ENCODE data around the gene CLASP1. TPM values are rescaled to one million over a fixed set of nuclear protein-coding genes. Genes with fewer than 3 reads are reported as not detected.

CLASP1 gene
- total and polyA plus RNA-seq, 11 donors = 16.0 to 84.5 (median 60.2) TPM

GRCh38 chr2:121473512-121473911 lies 175.8 kb downstream of the CLASP1 start:
- peaks cover 0 to 56% (median 26%) of the 10 kb centered on the region in 12 donors for H3K4me1 ChIP-seq
- no peak overlapping the region for H3K4me3 ChIP-seq
- H3K36me3 ChIP-seq = peaks cover 0 to 31% (median 17%) of the 10 kb centered on the region in 9 donors
- DNase-seq (no peak), ATAC-seq (no peak)
- no peak overlapping the region for H3K27ac ChIP-seq
- no peaks in the 10 kb centered on the region for H3K27me3 ChIP-seq
- no peaks in the 10 kb centered on the region for H3K9me3 ChIP-seq
- TF ChIP-seq, protein P1, sequence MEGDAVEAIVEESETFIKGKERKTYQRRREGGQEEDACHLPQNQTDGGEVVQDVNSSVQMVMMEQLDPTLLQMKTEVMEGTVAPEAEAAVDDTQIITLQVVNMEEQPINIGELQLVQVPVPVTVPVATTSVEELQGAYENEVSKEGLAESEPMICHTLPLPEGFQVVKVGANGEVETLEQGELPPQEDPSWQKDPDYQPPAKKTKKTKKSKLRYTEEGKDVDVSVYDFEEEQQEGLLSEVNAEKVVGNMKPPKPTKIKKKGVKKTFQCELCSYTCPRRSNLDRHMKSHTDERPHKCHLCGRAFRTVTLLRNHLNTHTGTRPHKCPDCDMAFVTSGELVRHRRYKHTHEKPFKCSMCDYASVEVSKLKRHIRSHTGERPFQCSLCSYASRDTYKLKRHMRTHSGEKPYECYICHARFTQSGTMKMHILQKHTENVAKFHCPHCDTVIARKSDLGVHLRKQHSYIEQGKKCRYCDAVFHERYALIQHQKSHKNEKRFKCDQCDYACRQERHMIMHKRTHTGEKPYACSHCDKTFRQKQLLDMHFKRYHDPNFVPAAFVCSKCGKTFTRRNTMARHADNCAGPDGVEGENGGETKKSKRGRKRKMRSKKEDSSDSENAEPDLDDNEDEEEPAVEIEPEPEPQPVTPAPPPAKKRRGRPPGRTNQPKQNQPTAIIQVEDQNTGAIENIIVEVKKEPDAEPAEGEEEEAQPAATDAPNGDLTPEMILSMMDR (IDR thresholded peaks at IDR 0.05) = no peak
- no peak for TF ChIP-seq POLR2A (IDR thresholded peaks at IDR 0.05)
- 62 to 79% (median 67%) methylated on average over 2 of the region's 2 CpGs for WGBS, 4 donors
- intact Hi-C loops (cut with DNase I) = no loop called here

- Histone ChIP-seq H3K27ac (peak overlapping the region in 1 of 12 donors; percentile 39), H3K9me3 (no peaks in the 10 kb centered on the region), H3K36me3 (peaks cover 0 to 41% (median 27%) of the 10 kb centered on the region in 9 donors), H3K4me1 (peaks cover 0 to 49% (median 24%) of the 10 kb centered on the region in 12 donors), H3K4me3 (no peak overlapping the region), H3K27me3 (no peaks in the 10 kb centered on the region)
- intact Hi-C loops (cut with DNase I) = no loop called here
- ATAC-seq (no peak), DNase-seq (no peak)
- 64 to 76% (median 74%) methylated on average over 2 of the region's 2 CpGs for WGBS, 4 donors
- no peak for TF ChIP-seq POLR2A (IDR thresholded peaks at IDR 0.05)
- TF ChIP-seq, protein P1 (IDR thresholded peaks at IDR 0.05) = no peak
Measured at GRCh38 chr2:121472470-121472993, 176.7 kb downstream of the CLASP1 start.

GRCh38 chr2:121471532-121472469 lies 177.5 kb downstream of the CLASP1 start:
- Histone ChIP-seq H3K27me3 (no peaks in the 10 kb centered on the region), H3K27ac (no peak overlapping the region), H3K4me1 (peaks cover 0 to 42% (median 17%) of the 10 kb centered on the region in 12 donors), H3K9me3 (no peaks in the 10 kb centered on the region), H3K4me3 (no peak overlapping the region), H3K36me3 (peaks cover 0 to 48% (median 34%) of the 10 kb centered on the region in 9 donors)
- TF ChIP-seq, protein P1 (IDR thresholded peaks at IDR 0.05) = no peak
- no peak for TF ChIP-seq POLR2A (IDR thresholded peaks at IDR 0.05)
- DNase-seq (no peak), ATAC-seq (peak in 1 of 4 donors; percentile 46)
- 69 to 75% (median 74%) methylated on average over 8 of the region's 8 CpGs for WGBS, 4 donors
- intact Hi-C loops (cut with DNase I) = no loop called here

DNA sequence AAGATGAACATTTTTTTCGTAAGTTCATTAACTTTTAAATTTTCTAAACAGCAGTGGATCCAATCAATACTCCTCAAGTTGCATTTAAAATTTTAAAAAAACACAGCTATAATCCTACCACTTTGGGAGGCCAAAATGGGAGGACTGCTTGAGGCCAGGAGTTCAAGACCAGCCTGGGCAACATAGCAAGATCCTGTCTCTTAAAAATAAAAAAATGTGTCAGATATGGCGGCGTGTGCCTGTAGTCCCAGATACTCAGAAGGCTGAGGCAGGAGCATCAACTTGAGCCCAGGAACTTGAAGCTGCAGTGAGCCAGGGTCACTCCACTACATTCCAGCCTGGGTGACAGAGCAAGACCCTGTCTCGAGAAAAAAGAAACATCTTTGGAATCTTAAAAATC lies 178.3 kb downstream of the CLASP1 start:
- no peak for DNase-seq
- intact Hi-C loops (cut with DNase I) = no loop called here
- 97 to 99% (median 98%) methylated on average over 4 of the region's 4 CpGs for WGBS, 4 donors

More for the DNA sequence above, 178.3 kb downstream of the CLASP1 start:
- H3K9me3 ChIP-seq = no peaks in the 10 kb centered on the region
- peaks cover 0 to 57% (median 42%) of the 10 kb centered on the region in 9 donors for H3K36me3 ChIP-seq
- no peak for ATAC-seq
- peaks cover 0 to 33% (median 8%) of the 10 kb centered on the region in 12 donors for H3K4me1 ChIP-seq
- TF ChIP-seq, protein P1 (IDR thresholded peaks at IDR 0.05) = no peak
- H3K4me3 ChIP-seq = no peak overlapping the region
- H3K27ac ChIP-seq = no peak overlapping the region
- no peaks in the 10 kb centered on the region for H3K27me3 ChIP-seq

Measured in heart left ventricle (tissue), 16 donors.